ENCODE results near the gene MICAL2.

The MICAL2 gene

GRCh38 chr11:12120031-12121008 lies 9.9 kb downstream of the MICAL2 start:
- DNase-seq: no peak
- H3K4me1 Mint-ChIP-seq: peaks cover 34% of the 10 kb centered on the region
- no peak overlapping the region for H3K4me3 Mint-ChIP-seq
- H3K27me3 Mint-ChIP-seq (ENCODE audit: low read depth, poor library complexity): peaks cover 28% of the 10 kb centered on the region
- no peaks in the 10 kb centered on the region for H3K9me3 Mint-ChIP-seq
- H3K36me3 Mint-ChIP-seq (ENCODE audit: low read depth): no peaks in the 10 kb centered on the region
- H3K27ac Mint-ChIP-seq: no peak overlapping the region
- no peak for TF ChIP-seq CTCF (IDR thresholded peaks at IDR 0.05)

- Mint-ChIP-seq H3K27ac (no peak overlapping the region), H3K36me3 (ENCODE audit: low read depth) (no peaks in the 10 kb centered on the region), H3K27me3 (ENCODE audit: low read depth, poor library complexity) (peaks cover 26% of the 10 kb centered on the region), H3K9me3 (no peaks in the 10 kb centered on the region), H3K4me3 (no peak overlapping the region), H3K4me1 (peaks cover 34% of the 10 kb centered on the region)
- DNase-seq: no peak
- no peak for TF ChIP-seq CTCF (IDR thresholded peaks at IDR 0.05)
Measured at GRCh38 chr11:12121011-12121410, 10.6 kb downstream of the MICAL2 start.

- H3K27me3 Mint-ChIP-seq (ENCODE audit: low read depth, poor library complexity): peaks cover 23% of the 10 kb centered on the region
- H3K36me3 Mint-ChIP-seq (ENCODE audit: low read depth): no peaks in the 10 kb centered on the region
- DNase-seq: no peak
- no peak overlapping the region for H3K4me3 Mint-ChIP-seq
- peaks cover 34% of the 10 kb centered on the region for H3K4me1 Mint-ChIP-seq
- H3K27ac Mint-ChIP-seq: no peak overlapping the region
- no peaks in the 10 kb centered on the region for H3K9me3 Mint-ChIP-seq
- TF ChIP-seq CTCF (IDR thresholded peaks at IDR 0.05): no peak
Measured at GRCh38 chr11:12121517-12121916, 11.1 kb downstream of the MICAL2 start.

GRCh38 chr11:12122083-12122482 lies 11.7 kb downstream of the MICAL2 start:
- Mint-ChIP-seq H3K27me3 (ENCODE audit: low read depth, poor library complexity) (peaks cover 17% of the 10 kb centered on the region), H3K4me1 (peaks cover 38% of the 10 kb centered on the region), H3K4me3 (no peak overlapping the region), H3K9me3 (no peaks in the 10 kb centered on the region), H3K27ac (no peak overlapping the region), H3K36me3 (ENCODE audit: low read depth) (no peaks in the 10 kb centered on the region)
- TF ChIP-seq CTCF (IDR thresholded peaks at IDR 0.05): peak; percentile 31
- no peak for DNase-seq

- H3K9me3 Mint-ChIP-seq: no peaks in the 10 kb centered on the region
- H3K36me3 Mint-ChIP-seq (ENCODE audit: low read depth): no peaks in the 10 kb centered on the region
- H3K27ac Mint-ChIP-seq: no peak overlapping the region
- DNase-seq: no peak
- no peak overlapping the region for H3K4me3 Mint-ChIP-seq
- H3K27me3 Mint-ChIP-seq (ENCODE audit: low read depth, poor library complexity): peaks cover 22% of the 10 kb centered on the region
- peaks cover 43% of the 10 kb centered on the region for H3K4me1 Mint-ChIP-seq
- no peak for TF ChIP-seq CTCF (IDR thresholded peaks at IDR 0.05)
Measured at GRCh38 chr11:12123273-12123672, 12.9 kb downstream of the MICAL2 start.

DNA sequence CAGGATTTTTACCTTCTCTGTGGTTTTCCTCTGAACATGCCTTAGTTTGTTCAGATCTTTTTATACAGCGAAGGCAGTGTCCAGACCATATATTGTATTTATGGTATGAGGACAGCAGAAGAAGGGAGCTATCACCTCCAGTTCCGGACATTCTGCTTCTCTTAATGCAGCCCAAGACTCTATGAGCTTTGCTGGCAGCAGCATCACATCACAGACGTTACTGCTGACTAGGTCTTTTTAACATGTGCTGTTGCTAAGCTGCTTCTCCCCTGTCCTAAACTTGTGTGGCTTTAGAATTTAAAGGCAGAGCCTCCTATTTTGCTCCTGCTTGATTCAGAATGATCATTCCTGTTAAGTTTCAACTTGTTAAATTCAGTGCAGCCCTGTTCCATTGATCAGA lies 13.4 kb downstream of the MICAL2 start:
- Mint-ChIP-seq H3K4me1 (peaks cover 38% of the 10 kb centered on the region), H3K36me3 (ENCODE audit: low read depth) (no peaks in the 10 kb centered on the region), H3K27ac (no peak overlapping the region), H3K27me3 (ENCODE audit: low read depth, poor library complexity) (peaks cover 24% of the 10 kb centered on the region), H3K9me3 (no peaks in the 10 kb centered on the region), H3K4me3 (no peak overlapping the region)
- TF ChIP-seq CTCF (IDR thresholded peaks at IDR 0.05): no peak
- DNase-seq: no peak

Measured in nephron progenitor cell (in vitro differentiated cells).